PC-3 (cell line): ENCODE results near the gene KRT6A.

ENCODE experiments used
- EZH2 ChIP-seq: fragments of 300-600 bp; sonication (generic); IDR thresholded peaks from one replicate; pipeline ENCODE4 v1.6.1; 2017; ENCODE audit warnings: antibody characterized with exemption, mild to moderate bottlenecking, low read length; ENCODE audit not compliant: unreplicated experiment
- TF ChIP-seq, protein P1 (sequence below): fragments of 300-600 bp; sonication (generic); conservative IDR thresholded peaks from 2 replicates; pipeline ENCODE4 v1.5.1; 2017; ENCODE audit warnings: antibody characterized with exemption, low read depth, mild to moderate bottlenecking, low read length

DNA sequence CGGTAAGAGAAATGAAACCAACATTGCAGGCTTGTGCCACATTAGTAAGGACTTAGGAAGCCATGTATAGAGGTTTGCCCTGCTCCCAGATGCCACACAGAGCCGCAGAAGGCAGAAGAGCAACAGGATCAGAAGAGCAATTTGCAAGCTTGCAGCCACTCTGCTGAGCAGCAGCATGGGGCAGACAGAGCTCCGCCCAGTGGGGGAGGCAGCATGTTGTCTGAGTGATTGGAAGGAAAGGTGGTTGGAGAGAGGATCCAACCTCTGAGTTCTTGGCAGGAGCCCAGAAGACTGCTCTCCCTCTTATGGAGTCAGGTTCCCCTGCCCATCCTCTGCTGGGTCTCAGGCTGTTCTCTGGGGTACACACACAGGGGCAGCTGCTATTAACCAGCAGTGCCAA lies 2.3 kb upstream of the KRT6A start:
- TF ChIP-seq, protein P1, sequence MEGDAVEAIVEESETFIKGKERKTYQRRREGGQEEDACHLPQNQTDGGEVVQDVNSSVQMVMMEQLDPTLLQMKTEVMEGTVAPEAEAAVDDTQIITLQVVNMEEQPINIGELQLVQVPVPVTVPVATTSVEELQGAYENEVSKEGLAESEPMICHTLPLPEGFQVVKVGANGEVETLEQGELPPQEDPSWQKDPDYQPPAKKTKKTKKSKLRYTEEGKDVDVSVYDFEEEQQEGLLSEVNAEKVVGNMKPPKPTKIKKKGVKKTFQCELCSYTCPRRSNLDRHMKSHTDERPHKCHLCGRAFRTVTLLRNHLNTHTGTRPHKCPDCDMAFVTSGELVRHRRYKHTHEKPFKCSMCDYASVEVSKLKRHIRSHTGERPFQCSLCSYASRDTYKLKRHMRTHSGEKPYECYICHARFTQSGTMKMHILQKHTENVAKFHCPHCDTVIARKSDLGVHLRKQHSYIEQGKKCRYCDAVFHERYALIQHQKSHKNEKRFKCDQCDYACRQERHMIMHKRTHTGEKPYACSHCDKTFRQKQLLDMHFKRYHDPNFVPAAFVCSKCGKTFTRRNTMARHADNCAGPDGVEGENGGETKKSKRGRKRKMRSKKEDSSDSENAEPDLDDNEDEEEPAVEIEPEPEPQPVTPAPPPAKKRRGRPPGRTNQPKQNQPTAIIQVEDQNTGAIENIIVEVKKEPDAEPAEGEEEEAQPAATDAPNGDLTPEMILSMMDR: no peak
- TF ChIP-seq EZH2: no peak
